K562 (cell line): Measurements from ENCODE around the gene PPIH. TPM values are rescaled to one million over a fixed set of nuclear protein-coding genes. Genes with fewer than 3 reads are reported as not detected.

ENCODE experiments used
- ATF3 ChIP-seq, 2 experiments: fragments of 450-650 bp in 1 of 2; sonication (generic) in 1 of 2; formaldehyde crosslinking in 1 of 2; IDR thresholded peaks in 1 of 2; conservative IDR thresholded peaks in 1 of 2; 2 replicates each; pipeline versions ENCODE4 v1.6.1 to v1.8.1; 2016 to 2023; ENCODE audit warnings: mild to moderate bottlenecking in 2 of 2, moderate library complexity in 2 of 2, inconsistent platforms in 1 of 2, missing genetic modification reagents in 1 of 2
- BDP1 ChIP-seq: IDR thresholded peaks from 3 replicates; pipeline ENCODE4 v1.6.1; 2011; ENCODE audit not compliant: insufficient read length, insufficient read depth
- ELF1 ChIP-seq: fragments of 200-800 bp; sonication (Bioruptor generic); IDR thresholded peaks from 2 replicates; pipeline ENCODE4 v1.6.1; 2016; ENCODE audit warnings: missing genetic modification characterization, missing compliant biosample characterization
- ETS1 ChIP-seq: conservative IDR thresholded peaks from 2 replicates; pipeline ENCODE4 v1.6.1; 2011; ENCODE audit warnings: low read depth, mild to moderate bottlenecking, low read length; ENCODE audit not compliant: control insufficient read depth
- ETV5 ChIP-seq: sonication (generic); formaldehyde crosslinking; IDR thresholded peaks from 2 replicates; pipeline ENCODE4 v1.4.0; 2020; ENCODE audit warnings: low read depth, mild to moderate bottlenecking, missing genetic modification reagents
- ID3 ChIP-seq, 2 experiments: fragments of 250-450 bp in 1 of 2; fragments of 450-650 bp in 1 of 2; sonication (Bioruptor Pico) in 1 of 2; IDR thresholded peaks; 2 replicates each; pipeline versions ENCODE4 v1.6.1 to v1.8.0; 2016 to 2021; ENCODE audit warnings: mild to moderate bottlenecking in 2 of 2, moderate library complexity in 2 of 2, missing compliant biosample characterization in 1 of 2, missing genetic modification characterization in 1 of 2
- LARP7 ChIP-seq: fragments of 450-650 bp; IDR thresholded peaks from 2 replicates; pipeline ENCODE4 v1.6.1; 2016
- SETDB1 ChIP-seq: IDR thresholded peaks from one replicate; pipeline ENCODE4 v1.6.1; 2012; ENCODE audit warnings: low read length, control low read depth, inconsistent platforms
- SIX5 ChIP-seq, 2 experiments: IDR thresholded peaks; 2 replicates each; pipeline ENCODE4 v1.6.1; 2011; ENCODE audit warnings: low read length in 2 of 2, borderline replicate concordance in 1 of 2, low read depth in 1 of 2, mild to moderate bottlenecking in 1 of 2, moderate library complexity in 1 of 2; ENCODE audit not compliant: insufficient read depth in 1 of 2
- SMARCE1 ChIP-seq: fragments of 450-650 bp; IDR thresholded peaks from 2 replicates; pipeline ENCODE4 v1.7.1; 2016; ENCODE audit warnings: mild to moderate bottlenecking
- TAF1 ChIP-seq: IDR thresholded peaks from 2 replicates; pipeline ENCODE4 v1.6.1; 2011; ENCODE audit warnings: mild to moderate bottlenecking, low read length, moderate library complexity; ENCODE audit not compliant: insufficient read depth, control insufficient read depth, severe bottlenecking; ENCODE audit errors: extremely low read depth
- ZNF324 ChIP-seq: fragments of 250-450 bp; sonication (Bioruptor Pico); IDR thresholded peaks from 2 replicates; pipeline ENCODE4 v1.4.0; 2020; ENCODE audit warnings: mild to moderate bottlenecking
- ZNF551 ChIP-seq: fragments of 250-450 bp; sonication (Bioruptor Pico); IDR thresholded peaks from 2 replicates; pipeline ENCODE4 v1.5.0; 2021; ENCODE audit warnings: mild to moderate bottlenecking, moderate library complexity
- ZNF644 ChIP-seq: fragments of 200-800 bp; sonication (Bioruptor generic); IDR thresholded peaks from 2 replicates; pipeline ENCODE4 v1.6.1; 2016; ENCODE audit warnings: low read depth, missing genetic modification characterization, missing compliant biosample characterization
- ZNF79 ChIP-seq: fragments of 250-450 bp; sonication (Bioruptor Pico); IDR thresholded peaks from 2 replicates; pipeline ENCODE4 v1.4.0; 2020; ENCODE audit warnings: low read depth, mild to moderate bottlenecking, moderate library complexity
- polyA plus RNA-seq, 8 experiments: library from polyadenylated mRNA; depleted of rRNA in 4 of 8; stranded (reverse) in 5 of 8; unstranded in 3 of 8; fragments of >200 nt; fragmentation: Nextera tagmentation in 2 of 8; fragmentation: Illumina TruSeq in 1 of 8; extraction: Ambion mirVana in 2 of 8; extraction: Trizol in 1 of 8; gene quantifications; 2 replicates each; pipeline versions ENCODE4 v1.2.1 to v1.2.3, GENCODE V29; 2011 to 2014; ENCODE audit warnings: inconsistent platforms in 1 of 8, missing spikeins in 1 of 8
- total RNA-seq, 7 experiments: library from RNA; depleted of rRNA in 6 of 7; stranded (reverse); fragments of >200 nt in 6 of 7; fragmentation: Illumina TruSeq in 2 of 7; extraction: Trizol in 2 of 7; gene quantifications; 2 replicates each; pipeline versions ENCODE4 v1.2.1 to v1.2.3, GENCODE V29; 2011 to 2021; ENCODE audit warnings: low replicate concordance in 1 of 7
- TF ChIP-seq, protein P1 (sequence below): sonication (generic); formaldehyde crosslinking; IDR thresholded peaks from 2 replicates; pipeline ENCODE4 v1.8.1; 2023; ENCODE audit warnings: mild to moderate bottlenecking, missing genetic modification reagents
- TF ChIP-seq, protein P2 (sequence below): IDR thresholded peaks from 3 replicates; pipeline ENCODE4 v1.6.1; 2011; ENCODE audit warnings: borderline replicate concordance, mild to moderate bottlenecking; ENCODE audit not compliant: insufficient read length, insufficient read depth

The PPIH gene
- total and polyA plus RNA-seq, 9 of the 15 experiments (the other 6 are each of a cell fraction or from before 2014, with no cell fraction given) = 197 to 470 (median 277) TPM

DNA sequence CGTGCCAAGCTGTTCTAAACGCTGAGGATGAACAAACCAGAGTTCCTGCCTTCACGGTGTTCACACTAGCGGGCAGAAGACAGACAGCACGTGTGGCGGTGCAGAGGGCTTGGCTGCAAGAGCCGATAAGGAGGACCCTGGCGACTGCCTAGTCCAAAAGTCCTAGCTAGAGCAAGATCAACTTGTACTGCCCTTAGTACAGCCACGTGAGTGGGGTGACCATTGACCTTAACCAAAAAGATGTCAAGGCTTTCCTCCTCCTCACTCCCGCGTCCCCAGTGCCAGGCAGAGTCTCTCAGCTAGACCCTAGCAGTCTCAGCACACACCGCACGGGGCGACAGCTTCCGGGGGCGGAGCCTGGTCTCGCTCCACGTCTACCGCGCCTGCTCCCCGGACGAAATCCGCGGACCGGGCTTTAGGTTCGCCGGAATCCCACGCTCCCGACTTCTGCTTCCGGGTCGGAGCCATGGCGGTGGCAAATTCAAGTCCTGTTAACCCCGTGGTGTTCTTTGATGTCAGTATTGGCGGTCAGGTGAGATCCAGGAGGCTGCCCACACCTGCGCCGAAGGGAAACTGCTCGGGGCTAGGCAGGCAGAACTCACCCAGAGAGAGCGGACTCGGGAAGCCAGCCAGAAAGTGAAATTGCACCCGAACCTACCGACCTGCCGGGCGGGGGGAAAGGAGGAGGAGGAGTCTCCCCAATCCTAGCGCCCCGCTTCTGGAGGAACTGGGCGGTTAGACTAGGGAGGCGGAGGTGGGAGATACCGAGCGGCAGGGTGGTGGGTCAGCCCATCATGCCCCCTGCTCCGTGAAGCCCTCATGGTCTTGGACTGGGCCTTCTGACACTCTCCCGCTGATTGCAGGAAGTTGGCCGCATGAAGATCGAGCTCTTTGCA lies at the start of gene PPIH (continued):
- TF ChIP-seq ATF3 (IDR thresholded peaks at IDR 0.05) = no peak
- TF ChIP-seq ATF3 (CRISPR knock-in tag; conservative IDR thresholded peaks at IDR 0.05) = peak; percentile 64; the same call in 1 of the 2 replicates
- TF ChIP-seq, protein P1, sequence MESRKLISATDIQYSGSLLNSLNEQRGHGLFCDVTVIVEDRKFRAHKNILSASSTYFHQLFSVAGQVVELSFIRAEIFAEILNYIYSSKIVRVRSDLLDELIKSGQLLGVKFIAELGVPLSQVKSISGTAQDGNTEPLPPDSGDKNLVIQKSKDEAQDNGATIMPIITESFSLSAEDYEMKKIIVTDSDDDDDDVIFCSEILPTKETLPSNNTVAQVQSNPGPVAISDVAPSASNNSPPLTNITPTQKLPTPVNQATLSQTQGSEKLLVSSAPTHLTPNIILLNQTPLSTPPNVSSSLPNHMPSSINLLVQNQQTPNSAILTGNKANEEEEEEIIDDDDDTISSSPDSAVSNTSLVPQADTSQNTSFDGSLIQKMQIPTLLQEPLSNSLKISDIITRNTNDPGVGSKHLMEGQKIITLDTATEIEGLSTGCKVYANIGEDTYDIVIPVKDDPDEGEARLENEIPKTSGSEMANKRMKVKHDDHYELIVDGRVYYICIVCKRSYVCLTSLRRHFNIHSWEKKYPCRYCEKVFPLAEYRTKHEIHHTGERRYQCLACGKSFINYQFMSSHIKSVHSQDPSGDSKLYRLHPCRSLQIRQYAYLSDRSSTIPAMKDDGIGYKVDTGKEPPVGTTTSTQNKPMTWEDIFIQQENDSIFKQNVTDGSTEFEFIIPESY (CRISPR knock-in tag) = peak; percentile 42; the same call in 1 of the 2 replicates
- no peak for TF ChIP-seq ZNF551 (CRISPR knock-in tag)
- peak; percentile 71 for TF ChIP-seq ETS1
- TF ChIP-seq LARP7 = 0 out of 2 replicates have a peak, but pooled peaks have one; percentile 9
- TF ChIP-seq SMARCE1 = 0 out of 2 replicates have a peak, but pooled peaks have one; percentile 56
- no peak for TF ChIP-seq SETDB1
- TF ChIP-seq ID3 (CRISPR knock-in tag; IDR thresholded peaks at IDR 0.05) = no peak
- peak; percentile 91 for TF ChIP-seq ID3 (tag; IDR thresholded peaks at IDR 0.05)
- TF ChIP-seq ZNF644 (tag) = peak; percentile 81
- peak; percentile 96 for TF ChIP-seq TAF1
- no peak for TF ChIP-seq ZNF324
- peak; percentile 95; the same call in 1 of the 2 replicates for TF ChIP-seq ETV5 (CRISPR knock-in tag)
- peak; percentile 94 for TF ChIP-seq ELF1
- TF ChIP-seq BDP1 = no peak
- TF ChIP-seq SIX5 (IDR thresholded peaks at IDR 0.05; ENCODE audit: borderline replicate concordance in 1 of 2, insufficient read depth in 1 of 2, low read depth in 1 of 2, low read length in 2 of 2) = peak; percentile 26 to 49; a peak in 3 of 4 replicates
- no peak for TF ChIP-seq ZNF79 (CRISPR knock-in tag)
- TF ChIP-seq, protein P2, sequence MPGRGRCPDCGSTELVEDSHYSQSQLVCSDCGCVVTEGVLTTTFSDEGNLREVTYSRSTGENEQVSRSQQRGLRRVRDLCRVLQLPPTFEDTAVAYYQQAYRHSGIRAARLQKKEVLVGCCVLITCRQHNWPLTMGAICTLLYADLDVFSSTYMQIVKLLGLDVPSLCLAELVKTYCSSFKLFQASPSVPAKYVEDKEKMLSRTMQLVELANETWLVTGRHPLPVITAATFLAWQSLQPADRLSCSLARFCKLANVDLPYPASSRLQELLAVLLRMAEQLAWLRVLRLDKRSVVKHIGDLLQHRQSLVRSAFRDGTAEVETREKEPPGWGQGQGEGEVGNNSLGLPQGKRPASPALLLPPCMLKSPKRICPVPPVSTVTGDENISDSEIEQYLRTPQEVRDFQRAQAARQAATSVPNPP = no peak
